ENCODE results near the gene PRICKLE2. TPM values are rescaled to one million over a fixed set of nuclear protein-coding genes. Genes with fewer than 3 reads are reported as not detected.

PRICKLE2 gene
- total RNA-seq, 1 experiment from 2014 or later: 3.2 TPM

DNA sequence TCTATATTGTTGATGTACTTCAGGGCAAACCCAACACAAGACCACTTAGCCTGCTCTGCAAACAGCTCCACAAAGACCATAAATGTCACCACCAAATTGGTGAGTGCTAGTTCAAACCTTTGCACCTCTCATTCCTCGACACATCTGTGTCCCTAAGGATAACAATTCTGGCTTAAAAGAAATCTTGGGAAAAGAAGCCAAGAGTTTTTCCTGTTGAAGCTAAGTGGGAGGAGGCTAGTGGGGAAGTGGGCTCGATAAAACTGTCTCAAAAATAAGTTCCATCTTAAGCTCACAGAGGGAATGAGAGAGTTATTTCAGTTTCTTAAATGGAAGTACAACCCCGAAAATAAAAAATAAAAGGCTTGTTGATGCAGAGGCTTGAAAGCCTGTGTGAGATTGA is 40.4 kb upstream of the PRICKLE2 start:
- Histone ChIP-seq H3K23ac (ENCODE audit: insufficient read length, low read depth, low read length) (no peak overlapping the region), H3K4me1 (ENCODE audit: insufficient read depth, low read length) (0 out of 2 replicates have a peak, but pooled peaks cover 2% of the 10 kb centered on the region), H3K56ac (ENCODE audit: insufficient read length, low read depth, low read length) (no peak overlapping the region), H3K18ac (ENCODE audit: insufficient read length, low read depth, low read length) (no peak overlapping the region), H3K9ac (ENCODE audit: extremely low read depth, insufficient read length, low read length) (no peak overlapping the region), H2BK12ac (ENCODE audit: insufficient read length, low read depth, low read length) (no peak overlapping the region), H3K4ac (ENCODE audit: low read depth, low read length) (no peak overlapping the region), H3K79me1 (ENCODE audit: insufficient read depth, low read depth, low read length, poor library complexity, severe bottlenecking) (no peaks in the 10 kb centered on the region), H3K23me2 (ENCODE audit: insufficient read length, low read depth, low read length, poor library complexity, severe bottlenecking) (peaks cover 4% of the 10 kb centered on the region), H3K79me2 (ENCODE audit: insufficient read depth, low read length) (no peaks in the 10 kb centered on the region), H2AFZ (ENCODE audit: low read length) (no peak overlapping the region), H4K8ac (replicated peaks; ENCODE audit: insufficient read length, low read depth, low read length) (no peak overlapping the region), H2AK5ac (ENCODE audit: insufficient read length, low read length) (no peak overlapping the region), H3K27me3 (ENCODE audit: insufficient read depth, low read length) (no peaks in the 10 kb centered on the region), H2BK20ac (ENCODE audit: low read depth, low read length, poor library complexity, severe bottlenecking) (no peak overlapping the region), H3K27ac (ENCODE audit: insufficient read length, low read depth, low read length) (no peak overlapping the region), H3K4me2 (ENCODE audit: insufficient read depth, insufficient read length, low read length) (no peak overlapping the region), H2BK5ac (ENCODE audit: insufficient read length, low read length) (no peak overlapping the region), H4K5ac (ENCODE audit: insufficient read length, low read depth, low read length) (no peak overlapping the region), H3T11ph (ENCODE audit: low read length) (no peak overlapping the region), H2BK15ac (ENCODE audit: low read depth, low read length) (no peak overlapping the region), H3K14ac (ENCODE audit: insufficient read depth, low read length) (no peak overlapping the region), H4K20me1 (ENCODE audit: control insufficient read depth, insufficient read depth, insufficient read length) (no peaks in the 10 kb centered on the region), H4K91ac (ENCODE audit: insufficient read length, low read depth, low read length) (no peak overlapping the region), H2BK120ac (ENCODE audit: low read depth, low read length, poor library complexity, severe bottlenecking) (no peak overlapping the region), H3K9me3 (ENCODE audit: control insufficient read depth, low read depth, low read length) (no peaks in the 10 kb centered on the region)
- peaks cover 5 to 6% of the 10 kb centered on the region in 2 experiments for H3K9me3 Mint-ChIP-seq
- no peak for DNase-seq
- peaks cover 0 to 8% (median 2%) of the 10 kb centered on the region in 3 experiments; a peak in 5 of 7 replicates for H3K36me3 Mint-ChIP-seq (ENCODE audit: insufficient read depth in 1 of 3, low read depth in 3 of 3)
- TF ChIP-seq, protein P1, sequence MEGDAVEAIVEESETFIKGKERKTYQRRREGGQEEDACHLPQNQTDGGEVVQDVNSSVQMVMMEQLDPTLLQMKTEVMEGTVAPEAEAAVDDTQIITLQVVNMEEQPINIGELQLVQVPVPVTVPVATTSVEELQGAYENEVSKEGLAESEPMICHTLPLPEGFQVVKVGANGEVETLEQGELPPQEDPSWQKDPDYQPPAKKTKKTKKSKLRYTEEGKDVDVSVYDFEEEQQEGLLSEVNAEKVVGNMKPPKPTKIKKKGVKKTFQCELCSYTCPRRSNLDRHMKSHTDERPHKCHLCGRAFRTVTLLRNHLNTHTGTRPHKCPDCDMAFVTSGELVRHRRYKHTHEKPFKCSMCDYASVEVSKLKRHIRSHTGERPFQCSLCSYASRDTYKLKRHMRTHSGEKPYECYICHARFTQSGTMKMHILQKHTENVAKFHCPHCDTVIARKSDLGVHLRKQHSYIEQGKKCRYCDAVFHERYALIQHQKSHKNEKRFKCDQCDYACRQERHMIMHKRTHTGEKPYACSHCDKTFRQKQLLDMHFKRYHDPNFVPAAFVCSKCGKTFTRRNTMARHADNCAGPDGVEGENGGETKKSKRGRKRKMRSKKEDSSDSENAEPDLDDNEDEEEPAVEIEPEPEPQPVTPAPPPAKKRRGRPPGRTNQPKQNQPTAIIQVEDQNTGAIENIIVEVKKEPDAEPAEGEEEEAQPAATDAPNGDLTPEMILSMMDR (conservative IDR thresholded peaks at IDR 0.05): no peak
- H3K4me3 Mint-ChIP-seq: no peak overlapping the region
- H3K27ac Mint-ChIP-seq: no peak overlapping the region
- no CpG with 5 or more reads among the region's 3 CpGs for WGBS (ENCODE audit: extremely low coverage, insufficient read length, low lambda C conversion rate)
- peaks cover 36 to 42% of the 10 kb centered on the region in 2 experiments for H3K4me1 Mint-ChIP-seq
- H3K27me3 Mint-ChIP-seq (ENCODE audit: low read depth): peaks cover 3% of the 10 kb centered on the region
